Stimulated activated CD8-positive, alpha-beta memory T cell treated with anti-CD3 and anti-CD28 coated beads, Interleukin-7, amount 100 ng/mL, for 48 hours (primary cell): Measurements from ENCODE around the gene PRAMEF14.
"Not testable (repeated sequence)": the region's sequence is repeated elsewhere in the genome, so short reads cannot be mapped to it uniquely, and the experiment has no call there.

Source experiments
- DNase-seq, 2 donors: peaks; one replicate each; pipeline ENCODE4 v3.0.0-alpha.2; 2020; ENCODE audit warnings: low read depth in 1 of 2; ENCODE audit errors: extremely low read depth in 1 of 2

PRAMEF14 gene, protein sequence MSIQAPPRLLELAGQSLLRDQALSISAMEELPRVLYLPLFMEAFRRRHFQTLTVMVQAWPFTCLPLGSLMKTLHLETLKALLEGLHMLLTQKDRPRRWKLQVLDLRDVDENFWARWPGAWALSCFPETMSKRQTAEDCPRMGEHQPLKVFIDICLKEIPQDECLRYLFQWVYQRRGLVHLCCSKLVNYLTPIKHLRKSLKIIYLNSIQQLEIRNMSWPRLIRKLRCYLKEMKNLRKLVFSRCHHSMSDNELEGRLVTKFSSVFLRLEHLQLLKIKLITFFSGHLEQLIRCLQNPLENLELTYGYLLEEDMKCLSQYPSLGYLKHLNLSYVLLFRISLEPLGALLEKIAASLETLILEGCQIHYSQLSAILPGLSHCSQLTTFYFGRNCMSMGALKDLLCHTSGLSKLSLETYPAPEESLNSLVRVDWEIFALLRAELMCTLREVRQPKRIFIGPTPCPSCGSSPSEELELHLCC

DNA sequence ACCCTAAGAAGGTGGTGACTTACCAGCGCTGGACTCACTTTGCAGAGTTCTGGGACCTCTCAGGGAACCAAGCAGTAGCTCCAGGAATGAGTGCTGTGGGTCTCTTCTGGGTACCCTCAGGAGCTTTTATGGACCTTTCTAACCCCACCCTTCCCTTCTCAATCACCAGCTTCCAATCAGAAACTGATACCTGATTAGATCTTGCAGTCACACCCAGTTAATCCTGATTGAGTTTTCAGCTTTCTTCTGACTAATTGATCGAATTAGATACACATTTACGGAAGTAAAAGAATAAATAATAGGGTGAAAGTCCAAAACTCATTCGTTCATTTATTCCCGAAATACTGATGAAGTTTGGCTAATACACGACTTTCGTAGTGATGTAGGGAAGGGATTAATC is at the start of gene PRAMEF14:
PRAMEF14 (minus strand) TSS at position 101 of the 400 bp plus-strand sequence. CDS start 1,820 bp downstream, outside the sequence.
- not testable (repeated sequence) for DNase-seq

DNA sequence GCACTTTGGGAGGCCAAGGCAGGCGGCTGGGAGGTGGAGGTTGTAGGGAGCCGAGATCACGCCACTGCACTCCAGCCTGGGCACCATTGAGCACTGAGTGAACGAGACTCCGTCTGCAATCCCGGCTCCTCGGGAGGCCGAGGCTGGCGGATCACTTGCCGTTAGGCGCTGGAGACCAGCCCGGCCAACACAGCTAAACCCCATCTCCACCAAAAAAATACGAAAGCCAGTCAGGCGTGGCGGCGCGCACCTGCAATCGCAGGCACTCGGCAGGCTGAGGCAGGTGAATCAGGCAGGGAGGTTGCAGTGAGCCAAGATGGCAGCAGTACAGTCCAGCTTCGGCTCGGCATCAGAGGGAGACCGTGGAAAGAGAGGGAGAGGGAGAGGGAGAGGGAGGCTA is 48.4 kb upstream of the PRAMEF14 start:
- DNase-seq = not testable (repeated sequence)

DNA sequence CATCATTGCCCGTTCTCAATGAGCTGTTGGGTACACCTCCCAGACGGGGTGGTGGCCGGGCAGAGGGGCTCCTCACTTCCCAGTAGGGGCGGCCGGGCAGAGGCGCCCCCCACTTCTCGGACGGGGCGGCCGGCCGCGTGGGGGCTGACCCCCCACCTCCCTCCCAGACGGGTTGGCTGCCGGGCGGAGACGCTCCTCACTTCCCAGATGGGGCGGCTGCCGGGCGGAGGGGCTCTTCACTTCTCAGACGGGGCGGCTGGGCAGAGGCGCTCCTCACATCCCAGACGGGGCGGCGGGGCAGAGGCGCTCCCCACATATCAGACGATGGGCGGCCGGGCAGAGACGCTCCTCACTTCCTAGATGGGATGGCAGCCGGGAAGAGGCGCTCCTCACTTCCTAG is 47.8 kb upstream of the PRAMEF14 start:
- not testable (repeated sequence) for DNase-seq

DNA sequence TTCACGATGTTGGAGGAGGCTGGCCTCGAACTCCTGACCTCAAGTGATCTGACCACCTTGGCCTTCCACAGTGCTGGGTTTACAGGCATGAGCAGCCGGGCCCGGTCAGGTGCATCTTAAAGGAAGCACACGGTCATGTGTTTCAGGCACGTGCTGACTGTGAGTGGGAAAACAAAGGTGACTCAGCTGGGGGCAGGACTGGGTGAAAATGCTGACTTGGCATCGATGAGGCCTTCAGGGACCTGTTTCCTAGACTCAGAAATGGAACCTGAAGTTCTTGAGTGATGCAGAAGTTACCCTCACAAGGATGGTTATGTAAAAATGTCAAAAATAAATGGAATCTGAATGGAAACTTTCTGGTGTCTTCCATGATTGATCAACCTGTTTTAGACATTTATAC is 46.1 kb upstream of the PRAMEF14 start:
- DNase-seq = not testable (repeated sequence)

DNA sequence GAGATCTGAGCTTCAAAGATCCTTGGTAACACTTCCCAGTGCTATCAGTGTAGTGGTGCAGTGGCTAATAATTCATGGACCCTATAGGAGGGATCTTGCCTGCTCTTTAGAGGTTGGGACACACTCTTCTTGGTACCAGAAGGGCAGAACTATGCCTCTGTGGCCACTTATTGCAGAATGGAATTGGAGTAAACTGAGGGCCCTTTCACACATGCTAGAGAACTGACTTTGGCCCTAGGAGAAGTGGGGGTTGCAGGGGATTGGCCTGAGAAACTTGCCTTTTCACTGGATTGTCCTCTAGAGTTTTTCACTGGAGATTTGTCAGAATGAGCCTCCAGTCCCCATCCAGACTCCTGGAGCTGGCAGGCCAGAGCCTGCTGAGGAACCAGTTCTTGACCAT is 42.4 kb upstream of the PRAMEF14 start, which contains the start of gene PRAMEF17:
PRAMEF17 (plus strand) TSS at position 301 of the 400 bp plus-strand sequence; CDS start at position 327, 26 bp downstream.
- DNase-seq = not testable (repeated sequence)

DNA sequence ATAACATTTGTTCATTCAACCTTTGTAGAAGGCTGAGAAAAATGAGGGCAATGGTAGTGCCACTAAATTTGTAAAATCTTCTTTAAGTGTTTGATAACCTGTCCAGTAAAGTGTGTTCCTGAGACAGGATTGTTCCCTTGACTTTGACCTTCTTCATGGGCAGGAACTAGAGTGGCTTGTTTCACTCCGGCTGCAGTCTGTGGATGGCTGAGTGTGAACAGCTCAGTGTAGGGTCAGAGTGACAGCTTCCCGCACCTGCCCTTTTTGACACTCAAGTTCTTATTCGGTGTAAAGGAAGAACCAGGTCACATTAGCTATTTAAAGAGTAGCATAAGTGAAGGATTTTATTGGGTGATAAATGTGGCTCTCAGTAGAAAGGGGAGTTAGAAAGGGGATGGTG is 33.4 kb upstream of the PRAMEF14 start:
- DNase-seq = not testable (repeated sequence)

DNA sequence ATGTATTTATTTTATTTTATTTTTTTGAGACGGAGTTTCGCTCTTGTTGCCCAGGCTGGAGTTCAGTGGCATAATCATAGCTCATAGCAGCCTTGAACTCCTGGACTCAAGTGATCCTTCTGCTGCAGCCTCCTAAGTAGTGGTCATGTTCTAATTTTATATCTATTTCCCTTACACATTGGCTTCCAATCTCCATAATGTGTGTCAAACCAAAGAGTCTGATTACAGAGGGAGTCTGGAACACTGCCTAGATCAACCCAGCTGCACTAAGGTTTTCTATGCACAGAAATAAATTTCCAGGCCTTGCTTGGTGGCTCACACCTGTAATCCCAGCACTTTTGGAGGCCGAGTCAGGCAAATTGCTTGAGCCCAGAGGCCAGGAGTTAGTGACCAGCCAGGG is 32.0 kb upstream of the PRAMEF14 start:
- DNase-seq = not testable (repeated sequence)

DNA sequence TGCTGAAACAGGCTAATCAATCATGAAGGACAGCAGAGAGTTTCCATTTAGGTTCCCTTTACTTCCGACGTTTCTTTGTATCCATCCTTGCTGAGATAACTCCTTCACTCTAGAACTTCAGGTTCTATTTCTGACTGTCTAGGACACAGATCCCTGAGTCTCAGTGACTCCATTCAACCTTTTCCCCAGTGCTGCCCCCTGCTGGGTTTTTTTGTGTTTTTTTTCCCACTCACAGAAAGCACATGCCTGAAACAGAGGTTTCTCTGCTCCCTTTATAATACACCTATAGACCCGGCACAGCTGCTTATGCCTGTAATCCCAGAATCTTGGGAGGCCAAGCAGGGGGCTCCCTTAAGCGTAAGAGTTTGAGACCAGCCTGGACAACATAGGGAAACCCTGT is 21.6 kb upstream of the PRAMEF14 start:
- DNase-seq = not testable (repeated sequence)

DNA sequence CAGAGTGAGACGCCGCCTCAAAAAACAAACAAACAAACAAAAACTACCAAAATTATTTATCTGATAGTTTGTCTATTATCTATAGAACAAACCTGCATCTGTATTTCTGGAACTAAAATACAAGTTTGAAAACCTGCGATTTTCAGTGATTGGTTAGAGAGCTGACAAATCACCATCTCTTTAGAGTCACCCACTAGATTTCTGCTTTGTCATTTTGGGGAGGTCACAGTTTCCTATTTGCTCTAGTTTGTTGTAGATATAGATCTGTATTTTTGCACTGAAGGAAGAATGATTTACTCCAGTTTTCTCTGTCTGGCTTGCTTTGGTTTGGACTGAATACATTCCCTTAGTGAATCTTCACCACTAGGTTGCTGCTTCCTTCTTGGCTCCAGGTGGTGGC is 19.6 kb upstream of the PRAMEF14 start:
- not testable (repeated sequence) for DNase-seq

DNA sequence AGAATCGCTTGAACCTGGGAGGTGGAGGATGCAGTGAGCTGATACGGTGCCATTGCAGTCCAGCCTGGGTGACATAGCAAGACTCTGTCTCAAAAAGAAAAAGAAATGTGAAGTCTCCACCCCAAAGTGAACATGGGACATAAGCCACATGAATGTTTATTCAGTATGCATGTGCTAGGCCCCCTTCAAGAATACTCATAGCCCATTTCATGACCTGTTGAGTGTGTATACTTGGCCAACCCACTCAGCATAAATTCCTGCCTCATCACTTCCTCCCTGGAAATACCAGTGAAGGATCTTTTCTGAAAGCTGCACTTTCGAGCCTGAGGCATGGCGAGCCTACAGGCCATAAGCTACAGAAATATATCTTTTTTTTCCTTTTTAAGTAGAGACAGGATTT is 18.0 kb upstream of the PRAMEF14 start:
- not testable (repeated sequence) for DNase-seq

DNA sequence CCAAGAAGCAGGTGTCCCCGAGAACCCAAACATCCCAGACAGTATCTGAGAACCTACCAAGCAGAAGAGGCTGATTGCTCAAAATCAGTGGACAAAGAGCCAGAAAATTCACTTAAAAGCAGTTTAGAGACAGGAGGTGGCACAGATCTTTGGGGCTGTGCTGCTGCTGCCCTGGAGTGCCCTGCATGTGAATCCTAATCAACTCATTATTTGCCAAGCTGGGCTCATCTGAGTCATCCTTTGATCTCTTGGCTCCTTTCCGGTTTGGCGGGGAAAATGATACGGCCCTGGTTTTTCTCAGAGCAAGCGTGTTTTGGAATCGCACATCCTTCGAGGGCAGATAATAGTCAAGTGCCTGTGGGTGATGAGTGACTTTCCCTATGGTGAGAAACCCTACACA is 15.4 kb upstream of the PRAMEF14 start:
- not testable (repeated sequence) for DNase-seq

DNA sequence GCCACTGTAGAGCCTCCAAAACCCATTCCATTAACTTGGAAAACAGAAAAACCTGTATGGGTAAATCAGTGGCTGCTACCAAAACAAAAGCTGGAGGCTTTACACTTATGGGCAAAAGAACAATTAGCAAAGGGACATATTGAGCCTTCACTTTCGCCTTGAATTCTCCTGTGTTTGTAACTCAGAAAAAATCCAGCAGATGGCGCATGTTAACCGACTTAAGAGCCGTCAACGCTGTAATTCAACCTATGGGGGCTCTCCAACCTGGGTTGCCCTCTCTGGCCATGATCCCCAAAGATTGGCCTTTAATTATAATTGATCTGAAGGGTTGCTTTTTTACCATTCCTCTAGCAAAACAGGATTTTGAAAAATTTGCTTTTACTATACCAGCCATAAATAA is 9.8 kb upstream of the PRAMEF14 start:
- DNase-seq = not testable (repeated sequence)

DNA sequence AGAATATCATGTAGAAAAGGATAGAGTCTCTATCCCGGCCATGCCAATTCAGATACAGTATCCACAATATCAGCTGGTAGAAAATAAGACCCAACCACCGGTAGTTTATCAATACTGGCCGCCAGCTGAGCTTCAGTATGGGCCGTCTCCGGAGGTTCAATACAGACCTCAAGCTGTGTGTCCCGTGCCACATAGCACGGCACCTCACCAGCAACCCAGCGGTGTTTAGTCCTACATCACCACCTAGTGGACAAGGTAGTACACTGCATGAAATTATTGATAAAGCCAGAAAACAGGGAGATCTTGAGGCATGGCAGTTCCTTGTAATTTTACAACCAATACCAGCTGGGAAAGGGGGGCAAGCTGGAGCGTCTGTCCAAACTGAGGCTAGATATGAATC is 7.5 kb upstream of the PRAMEF14 start:
- DNase-seq = not testable (repeated sequence)

DNA sequence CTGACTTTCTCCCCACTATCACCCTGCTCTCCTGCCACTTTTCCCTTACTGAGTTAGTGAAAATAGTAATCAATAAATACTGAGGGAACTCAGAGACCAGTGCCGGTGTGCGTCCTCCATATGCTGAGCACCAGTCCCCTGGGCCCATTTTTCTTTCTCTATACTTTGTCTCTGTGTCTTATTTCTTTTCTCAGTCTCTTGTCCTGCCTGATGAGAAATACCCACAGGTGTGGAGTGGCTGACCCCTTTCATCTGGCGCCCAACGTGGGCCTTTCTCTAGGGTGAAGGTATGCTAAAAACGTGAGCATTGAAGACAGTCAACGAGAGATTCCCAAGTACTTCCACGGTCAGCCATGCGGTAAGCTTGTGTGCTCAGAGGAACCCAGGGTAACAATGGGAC is 6.5 kb upstream of the PRAMEF14 start:
- DNase-seq = not testable (repeated sequence)

DNA sequence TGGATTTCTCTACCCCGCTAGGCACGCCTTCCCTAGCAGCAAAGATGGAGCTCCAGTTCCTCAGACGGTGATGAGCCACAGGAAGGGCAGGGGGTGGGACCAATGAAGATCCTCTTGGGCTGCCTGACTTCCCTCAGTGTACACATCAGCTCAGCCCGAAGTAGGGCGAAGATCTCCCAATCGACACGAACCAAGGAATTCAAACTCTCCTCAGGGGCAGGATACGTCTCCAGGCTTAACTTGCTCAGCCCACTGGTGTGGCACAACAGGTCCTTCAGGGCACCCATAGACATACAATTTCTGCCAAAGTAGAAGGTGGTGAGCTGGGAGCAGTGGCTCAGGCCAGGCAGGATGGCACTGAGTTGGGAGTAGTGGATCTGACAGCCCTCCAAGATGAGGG is 4.4 kb downstream of the PRAMEF14 start:
- not testable (repeated sequence) for DNase-seq

DNA sequence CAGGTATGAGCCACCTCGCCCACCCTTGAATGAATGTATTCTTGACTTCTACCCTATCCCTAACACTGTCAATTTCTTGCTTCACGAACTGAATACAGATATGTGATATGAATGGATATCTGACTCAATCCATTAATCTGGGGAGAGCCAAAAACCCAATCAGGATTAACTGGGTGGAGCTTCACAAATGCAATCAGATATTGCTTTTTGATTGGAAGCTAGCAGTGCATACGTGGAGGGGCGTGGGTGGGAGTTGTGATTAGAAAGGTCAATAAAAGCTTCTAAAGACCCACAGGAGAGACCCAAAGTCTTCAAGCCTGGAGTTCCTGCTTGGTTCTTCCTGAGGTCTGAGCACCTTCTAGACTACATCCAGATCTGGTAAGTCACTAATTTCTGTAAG is 31.7 kb downstream of the PRAMEF14 start, which contains the start of gene PRAMEF15:
PRAMEF15 (plus strand) TSS at position 301 of the 400 bp plus-strand sequence. CDS start 2,827 bp downstream, outside the sequence.
- DNase-seq = not testable (repeated sequence)

DNA sequence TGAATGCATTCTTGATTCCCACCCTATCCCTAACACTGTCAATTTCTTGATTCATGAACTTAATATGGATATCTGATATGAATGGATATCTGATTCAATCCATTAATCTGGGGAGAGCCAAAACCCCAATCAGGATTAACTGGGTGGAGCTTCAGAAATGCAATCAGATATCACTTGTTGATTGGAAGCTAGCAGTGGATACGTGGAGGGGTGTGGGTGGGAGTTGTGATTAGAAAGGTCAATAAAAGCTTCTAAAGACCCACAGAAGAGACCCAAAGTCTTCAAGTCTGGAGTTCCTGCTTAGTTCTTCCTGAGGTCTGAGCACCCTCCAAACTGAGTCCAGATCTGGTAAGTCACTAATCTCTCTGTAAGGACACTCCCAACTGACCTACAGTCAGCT is 43.7 kb downstream of the PRAMEF14 start, which contains the start of gene PRAMEF33:
PRAMEF33 (plus strand) TSS at position 301 of the 400 bp plus-strand sequence. CDS start 2,416 bp downstream, outside the sequence.
- not testable (repeated sequence) for DNase-seq

DNA sequence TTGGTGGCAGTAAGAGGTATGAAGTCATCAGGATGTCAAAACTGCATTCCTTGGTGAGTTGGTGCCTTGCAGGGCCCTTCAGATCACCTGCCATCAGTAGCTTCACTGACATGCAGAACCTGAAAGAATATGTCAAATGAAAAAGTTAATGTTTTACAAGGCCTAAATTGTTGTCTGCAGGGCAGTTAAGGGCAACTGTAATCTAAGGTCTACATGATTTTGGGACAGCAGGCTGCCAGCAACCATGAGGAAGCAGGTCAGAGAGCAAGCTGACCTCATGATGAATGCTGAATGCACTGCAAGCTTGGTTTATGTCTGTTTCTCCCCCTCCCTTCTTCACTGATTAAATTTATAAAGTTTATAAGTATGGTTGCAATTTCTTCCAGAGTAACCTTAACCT is 44.7 kb downstream of the PRAMEF14 start:
- not testable (repeated sequence) for DNase-seq

DNA sequence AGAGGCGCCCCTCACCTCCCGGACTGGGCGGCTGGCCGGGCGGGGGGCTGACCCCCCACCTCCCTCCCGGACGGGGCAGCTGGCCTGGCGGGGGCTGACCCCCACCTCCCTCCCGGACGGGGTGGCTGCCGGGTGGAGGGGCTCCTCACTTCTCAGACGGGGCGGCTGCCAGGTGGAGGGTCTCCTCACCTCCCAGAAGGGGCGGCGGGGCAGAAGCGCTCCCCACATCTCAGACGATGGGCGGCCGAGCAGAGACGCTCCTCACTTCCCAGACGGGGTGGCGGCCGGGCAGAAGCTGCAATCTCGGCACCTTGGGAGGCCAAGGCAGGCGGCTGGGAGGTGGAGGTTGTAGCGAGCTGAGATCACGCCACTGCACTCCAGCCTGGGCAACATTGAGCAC is 48.2 kb downstream of the PRAMEF14 start:
- DNase-seq = not testable (repeated sequence)

DNA sequence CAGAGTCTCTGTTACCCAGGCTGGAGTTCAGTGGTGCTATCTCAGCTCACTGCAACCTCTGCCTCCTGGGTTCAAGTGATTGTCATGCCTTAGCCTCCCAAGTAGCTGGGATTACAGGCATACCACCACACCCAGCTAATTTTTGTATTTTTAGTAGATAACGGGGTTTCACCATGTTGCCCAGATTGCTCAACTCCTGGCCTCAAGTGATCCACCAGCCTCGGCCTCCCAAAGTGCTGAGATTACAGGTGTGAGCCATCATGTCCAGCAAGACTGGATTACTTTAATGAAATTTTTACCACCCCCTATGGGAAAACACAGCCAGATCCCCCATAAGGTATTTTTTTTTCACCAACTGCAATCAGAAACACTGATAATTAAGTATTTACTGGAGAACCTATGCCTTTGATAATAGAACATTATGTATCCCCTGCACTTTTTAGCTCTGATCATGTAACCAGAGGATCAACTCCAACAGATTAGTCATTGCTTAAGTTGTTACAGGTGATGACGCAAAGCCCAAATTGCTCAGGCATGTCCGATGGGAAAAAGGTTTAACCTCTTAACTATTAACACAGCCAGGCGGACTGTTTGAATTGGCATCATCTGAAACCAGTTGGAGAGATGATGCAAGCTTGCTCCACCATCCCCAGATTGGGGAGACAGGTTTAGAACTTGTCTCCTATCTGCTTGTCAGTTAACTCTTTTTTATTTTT is 49.6 kb downstream of the PRAMEF14 start:
- DNase-seq = not testable (repeated sequence)
